GM21786 (cell line): ENCODE data around the gene CENPS.
A peak's percentile ranks its signal among the peaks of the same experiment; 100 is the strongest.
"Not testable (repeated sequence)": the region's sequence is repeated elsewhere in the genome, so short reads cannot be mapped to it uniquely, and the experiment has no call there.

Source experiments
- ATAC-seq: cut with Tn5 transposase; IDR thresholded peaks from one replicate; pipeline ENCODE4 v1.9.1; 2021; ENCODE audit not compliant: unreplicated experiment

CENPS gene

DNA sequence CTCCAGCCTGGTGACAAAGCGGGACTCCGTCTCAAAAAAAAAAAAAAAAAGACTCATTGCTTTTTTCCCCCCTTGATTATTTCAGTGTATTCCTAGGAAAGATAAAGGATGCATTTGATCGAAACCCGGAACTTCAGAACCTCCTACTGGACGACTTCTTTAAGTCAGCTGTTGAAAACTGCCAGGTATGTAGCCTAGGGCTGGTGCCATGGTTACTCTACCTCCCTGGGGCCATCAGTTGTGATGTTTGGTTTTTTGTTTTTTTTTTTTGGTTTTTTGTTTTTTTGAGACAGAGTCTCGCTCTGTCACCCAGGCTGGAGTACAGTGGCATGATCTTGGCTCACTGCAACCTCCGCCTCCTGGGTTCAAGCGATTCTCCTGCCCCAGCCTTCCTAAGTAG is 11.5 kb upstream of the CENPS start:
- ATAC-seq = not testable (repeated sequence)

DNA sequence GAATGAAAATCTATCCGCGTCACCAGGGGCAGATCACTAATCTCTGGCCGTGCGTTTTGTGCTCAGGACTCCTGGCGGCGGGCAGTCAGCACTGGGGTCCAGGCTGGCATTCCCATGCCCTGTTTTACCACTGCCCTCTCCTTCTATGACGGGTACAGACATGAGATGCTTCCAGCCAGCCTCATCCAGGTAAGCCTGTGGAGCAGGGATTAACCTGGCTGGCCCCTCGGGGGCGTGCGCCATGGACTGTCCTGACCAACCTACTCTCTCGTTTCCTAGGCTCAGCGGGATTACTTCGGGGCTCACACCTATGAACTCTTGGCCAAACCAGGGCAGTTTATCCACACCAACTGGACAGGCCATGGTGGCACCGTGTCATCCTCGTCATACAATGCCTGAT is 10.9 kb upstream of the CENPS start:
- no peak for ATAC-seq

DNA sequence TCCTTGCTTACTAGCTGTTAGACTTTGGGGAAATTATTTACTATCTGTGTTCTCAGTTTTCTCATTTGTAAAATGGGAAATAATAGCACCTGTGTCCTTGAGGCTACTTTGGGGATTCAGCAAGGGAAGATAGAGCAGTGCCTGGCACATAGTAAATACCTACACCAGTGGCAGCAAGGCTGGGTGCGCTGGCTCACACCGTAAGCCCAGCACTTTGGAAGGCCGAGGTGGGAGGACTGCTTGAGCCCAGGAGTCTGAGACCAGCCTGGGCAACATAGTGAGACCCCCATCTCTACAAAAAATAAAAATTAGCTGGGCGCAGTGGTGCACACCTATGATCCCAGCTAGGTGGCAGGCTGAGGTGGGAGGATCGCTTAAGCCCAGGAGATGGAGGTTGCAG is 8.6 kb upstream of the CENPS start:
- no peak for ATAC-seq

- ATAC-seq = no peak
Measured at GRCh38 chr1:10424034-10424433, 6.2 kb upstream of the CENPS start.

DNA sequence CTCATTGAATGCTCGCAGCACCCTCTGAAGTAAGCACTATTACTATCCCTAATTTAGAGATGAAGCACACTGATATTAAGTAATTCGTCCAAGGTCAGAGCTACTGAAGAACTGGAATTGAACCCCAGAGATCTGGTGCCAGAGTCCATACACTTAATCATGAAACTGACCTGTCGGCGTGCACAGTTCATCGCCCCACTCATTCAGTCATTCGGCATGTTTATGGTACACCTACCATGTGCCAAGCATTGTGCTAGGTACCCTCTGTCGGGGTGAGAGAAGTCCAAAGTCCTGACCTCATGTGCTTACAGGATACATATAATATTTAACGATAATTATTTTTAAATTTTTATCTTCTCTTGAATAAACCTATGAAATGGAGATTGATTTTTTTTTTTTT is 5.6 kb upstream of the CENPS start:
- ATAC-seq = no peak

DNA sequence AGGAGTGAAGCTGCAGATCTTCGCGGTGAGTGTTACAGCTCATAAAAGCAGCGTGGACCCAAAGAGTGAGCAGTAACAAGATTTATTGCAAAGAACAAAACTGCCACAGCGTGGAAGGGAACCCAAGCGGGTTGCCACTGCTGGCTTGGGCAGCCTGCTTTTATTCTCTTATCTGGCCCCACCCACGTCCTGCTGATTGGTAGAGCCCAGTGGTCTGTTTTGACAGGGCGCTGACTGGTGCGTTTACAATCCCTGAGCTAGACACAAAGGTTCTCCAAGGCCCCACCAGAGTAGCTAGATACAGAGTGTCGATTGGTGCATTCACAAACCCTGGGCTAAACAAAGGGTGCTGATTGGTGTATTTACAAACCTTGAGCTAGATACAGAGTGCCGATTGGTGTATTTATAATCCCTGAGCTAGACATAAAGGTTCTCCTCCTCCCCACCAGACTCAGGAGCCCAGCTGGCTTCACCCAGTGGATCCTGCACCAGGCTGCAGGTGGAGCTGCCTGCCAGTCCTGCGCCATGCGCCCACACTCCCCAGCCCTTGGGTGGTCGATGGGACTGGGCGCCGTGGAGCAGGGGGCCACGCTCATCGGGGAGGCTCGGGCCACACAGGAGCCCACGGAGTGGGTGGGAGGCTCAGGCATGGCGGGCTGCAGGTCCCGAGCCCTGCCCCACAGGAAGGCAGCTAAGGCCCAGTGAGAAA is 4.3 kb upstream of the CENPS start:
- ATAC-seq = not testable (repeated sequence)

DNA sequence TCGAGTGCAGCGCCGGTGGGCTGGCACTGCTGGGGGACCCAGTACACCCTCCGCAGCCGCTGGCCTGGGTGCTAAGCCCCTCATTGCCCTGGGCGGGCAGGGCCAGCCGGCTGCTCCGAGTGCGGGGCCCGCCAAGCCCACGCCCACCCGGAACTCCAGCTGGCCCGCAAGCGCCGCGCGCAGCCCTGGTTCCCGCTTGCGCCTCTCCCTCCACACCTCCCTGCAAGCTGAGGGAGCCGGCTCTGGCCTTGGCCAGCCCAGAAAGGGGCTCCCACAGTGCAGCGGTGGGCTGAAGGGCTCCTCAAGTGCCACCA is 3.7 kb upstream of the CENPS start:
- not testable (repeated sequence) for ATAC-seq

- ATAC-seq = no peak
Measured at GRCh38 chr1:10428984-10429383, 1.2 kb upstream of the CENPS start.

DNA sequence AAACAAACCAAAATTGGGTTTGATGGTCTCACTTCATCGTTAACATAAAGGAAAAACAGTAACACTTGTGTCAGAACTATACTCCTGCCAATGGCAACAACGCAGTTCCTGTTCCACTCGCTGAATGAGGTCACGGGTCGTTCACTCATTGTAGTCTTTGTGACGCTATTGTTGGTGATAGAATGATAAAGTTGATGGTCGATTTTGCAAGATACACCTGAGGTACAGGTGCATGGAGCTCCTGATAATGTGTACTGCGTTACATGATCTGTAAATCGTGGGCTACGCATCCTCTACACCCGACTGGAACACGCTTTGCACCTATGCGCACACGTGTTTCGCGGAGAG is 391 bp upstream of the CENPS start:
- ATAC-seq = no peak

- ATAC-seq = peak; percentile 7
Measured at GRCh38 chr1:10431070-10431730, 967 bp downstream of the CENPS start.

DNA sequence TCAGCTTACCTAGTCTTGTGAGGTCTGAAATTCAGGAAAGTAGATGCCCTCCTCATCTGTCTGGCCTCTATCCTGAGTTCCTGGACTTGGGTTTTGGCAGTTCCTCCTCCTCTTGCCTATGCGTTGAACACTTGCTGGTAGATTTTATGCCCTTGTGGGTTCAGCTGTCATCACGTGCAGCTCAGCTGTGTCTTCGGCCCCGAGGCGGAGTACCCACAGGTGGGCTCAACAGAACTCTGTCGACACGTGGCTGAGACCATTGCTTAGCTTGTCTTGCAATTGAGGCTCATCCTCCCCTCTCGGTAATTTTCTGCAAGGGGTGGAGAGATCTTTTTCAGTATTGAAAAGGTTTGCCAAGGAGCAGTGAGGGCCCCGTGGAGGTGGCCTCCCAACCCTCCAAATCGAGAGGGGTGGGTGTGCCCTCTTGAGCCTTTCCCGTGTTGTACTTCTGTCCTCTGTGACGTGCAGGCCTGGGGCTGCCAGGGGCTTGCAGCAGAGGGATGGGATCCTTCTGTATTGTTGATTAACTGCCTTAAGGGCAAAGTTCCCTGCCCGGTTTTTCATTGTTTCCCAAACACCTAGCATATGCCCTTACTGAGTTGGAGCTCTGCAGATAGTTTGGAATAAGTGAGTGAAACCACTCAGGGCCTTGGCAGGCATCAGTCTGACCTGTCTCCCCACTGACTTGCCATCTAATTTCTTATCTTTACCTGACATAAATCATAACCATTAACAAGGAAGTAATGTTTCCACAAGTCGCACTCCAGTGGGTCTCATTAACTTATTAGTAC is 2.9 kb downstream of the CENPS start:
- no peak for ATAC-seq

GRCh38 chr1:10433790-10434189 is 3.6 kb downstream of the CENPS start:
- ATAC-seq = no peak

- ATAC-seq = no peak
Measured at GRCh38 chr1:10434590-10434989, 4.4 kb downstream of the CENPS start.

GRCh38 chr1:10437052-10437451 is 6.8 kb downstream of the CENPS start:
- no peak for ATAC-seq

DNA sequence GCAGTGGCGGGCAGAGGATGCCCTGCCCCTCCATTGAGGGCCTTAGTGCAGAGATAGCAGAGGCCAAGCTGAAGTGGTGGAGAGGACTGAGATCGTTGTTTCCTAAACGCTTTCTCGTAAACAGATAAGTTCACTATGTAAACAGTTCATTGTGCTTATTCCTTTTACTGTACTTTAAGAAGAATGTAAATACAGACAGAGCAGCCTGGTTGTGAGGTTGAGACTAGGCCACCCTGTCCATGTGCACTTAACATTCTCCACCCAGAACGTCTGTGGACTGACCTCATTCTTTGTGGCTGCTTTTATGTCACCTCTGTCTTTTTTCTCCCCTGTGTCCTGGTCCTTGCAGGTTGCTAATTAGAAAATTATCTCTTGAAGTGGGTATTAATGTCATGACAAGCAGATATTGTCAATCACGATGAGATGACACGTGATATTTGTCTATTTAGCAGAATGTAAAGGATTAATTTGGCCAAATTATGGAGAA is 8.5 kb downstream of the CENPS start:
- ATAC-seq = no peak

GRCh38 chr1:10440305-10440704 is 10.1 kb downstream of the CENPS start:
- no peak for ATAC-seq

GRCh38 chr1:10440794-10441193 is 10.6 kb downstream of the CENPS start:
- ATAC-seq = no peak

DNA sequence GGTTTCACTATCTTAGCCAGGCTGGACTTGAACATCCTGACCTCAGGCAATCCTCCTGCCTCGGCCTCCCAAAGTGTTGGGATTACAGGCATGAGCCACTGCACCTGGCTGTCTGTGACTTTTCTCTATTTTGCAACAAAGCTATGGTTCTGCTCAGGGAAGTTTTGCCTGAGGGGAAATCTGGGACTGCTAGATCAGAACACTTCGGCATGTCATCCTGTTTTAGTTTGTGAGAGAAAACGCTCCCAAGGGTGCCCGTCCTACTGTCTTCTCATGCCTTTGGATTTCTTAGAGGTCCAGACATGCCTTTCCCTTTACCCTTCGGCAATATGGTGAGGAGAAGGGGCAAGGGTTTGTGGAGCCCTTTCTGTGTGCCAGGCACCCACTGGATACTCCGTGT is 14.0 kb downstream of the CENPS start:
- ATAC-seq = no peak

GRCh38 chr1:10444795-10445397 is 14.7 kb downstream of the CENPS start:
- ATAC-seq = no peak

DNA sequence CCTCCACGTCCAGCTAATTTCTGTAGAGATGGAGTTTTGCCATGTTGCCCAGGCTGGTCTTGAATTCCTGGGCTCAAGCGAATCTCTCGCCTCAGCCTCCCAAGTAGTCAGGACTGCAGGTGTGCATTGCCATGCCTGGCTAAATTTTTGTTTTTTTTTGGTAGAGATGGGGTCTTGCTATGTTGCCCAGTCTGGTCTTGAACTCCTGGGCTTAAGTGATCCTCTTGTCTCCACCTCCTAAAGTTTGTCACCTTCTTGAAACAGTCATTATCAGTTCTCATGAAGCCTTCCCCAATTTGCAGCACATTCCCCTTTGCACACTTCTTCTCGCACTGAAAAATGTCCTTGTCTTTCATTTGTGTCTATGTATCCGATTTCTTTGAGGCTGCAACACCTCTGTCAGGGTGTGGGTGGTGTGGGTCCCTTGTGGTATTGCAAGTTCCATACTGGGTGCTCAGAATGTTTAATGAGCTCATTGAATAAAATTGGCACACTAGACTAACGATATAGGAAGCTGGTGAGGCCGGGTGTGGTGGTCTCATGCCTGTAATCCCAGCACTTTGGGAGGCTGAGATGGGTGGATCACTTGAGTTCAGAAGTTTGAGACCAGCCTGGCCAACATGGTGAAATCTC is 16.7 kb downstream of the CENPS start:
- no peak for ATAC-seq

DNA sequence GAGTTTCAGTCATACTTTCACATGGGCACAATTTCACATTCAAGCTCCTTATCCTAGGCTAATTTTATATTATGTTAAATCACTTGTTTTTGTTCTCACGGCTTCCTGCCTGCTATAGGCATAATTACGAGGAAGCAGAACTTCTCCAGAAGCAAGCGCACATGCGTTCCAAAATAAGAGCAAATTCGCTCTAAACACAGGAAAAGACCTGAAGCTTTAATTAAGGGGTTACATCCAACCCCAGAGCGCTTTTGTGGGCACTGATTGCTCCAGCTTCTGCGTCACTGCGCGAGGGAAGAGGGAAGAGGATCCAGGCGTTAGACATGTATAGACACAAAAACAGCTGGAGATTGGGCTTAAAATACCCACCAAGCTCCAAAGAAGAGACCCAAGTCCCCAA is 19.5 kb downstream of the CENPS start, which contains the start of gene CORT:
CORT (plus strand) TSS at position 281 of the 400 bp plus-strand sequence. CDS start 193 bp downstream, outside the sequence.
- no peak for ATAC-seq
